Measurements from ENCODE around the gene SLC25A29.

GRCh38 chr14:100306998-100307765 lies 938 bp upstream of the SLC25A29 start:
- TF ChIP-seq CTCF (IDR thresholded peaks at IDR 0.05) (no peak), ZFX (IDR thresholded peaks at IDR 0.05; ENCODE audit: borderline replicate concordance) (no peak)

Data from 22Rv1 (cell line).